HG03064 (cell line): ENCODE measurements around the gene GALNT5.
"Not testable (repeated sequence)": the region's sequence is repeated elsewhere in the genome, so short reads cannot be mapped to it uniquely, and the experiment has no call there.

ENCODE experiments used
- ATAC-seq: cut with Tn5 transposase; IDR thresholded peaks from one replicate; pipeline ENCODE4 v1.9.1; 2021; ENCODE audit warnings: low read depth; ENCODE audit not compliant: unreplicated experiment

GALNT5 gene, protein sequence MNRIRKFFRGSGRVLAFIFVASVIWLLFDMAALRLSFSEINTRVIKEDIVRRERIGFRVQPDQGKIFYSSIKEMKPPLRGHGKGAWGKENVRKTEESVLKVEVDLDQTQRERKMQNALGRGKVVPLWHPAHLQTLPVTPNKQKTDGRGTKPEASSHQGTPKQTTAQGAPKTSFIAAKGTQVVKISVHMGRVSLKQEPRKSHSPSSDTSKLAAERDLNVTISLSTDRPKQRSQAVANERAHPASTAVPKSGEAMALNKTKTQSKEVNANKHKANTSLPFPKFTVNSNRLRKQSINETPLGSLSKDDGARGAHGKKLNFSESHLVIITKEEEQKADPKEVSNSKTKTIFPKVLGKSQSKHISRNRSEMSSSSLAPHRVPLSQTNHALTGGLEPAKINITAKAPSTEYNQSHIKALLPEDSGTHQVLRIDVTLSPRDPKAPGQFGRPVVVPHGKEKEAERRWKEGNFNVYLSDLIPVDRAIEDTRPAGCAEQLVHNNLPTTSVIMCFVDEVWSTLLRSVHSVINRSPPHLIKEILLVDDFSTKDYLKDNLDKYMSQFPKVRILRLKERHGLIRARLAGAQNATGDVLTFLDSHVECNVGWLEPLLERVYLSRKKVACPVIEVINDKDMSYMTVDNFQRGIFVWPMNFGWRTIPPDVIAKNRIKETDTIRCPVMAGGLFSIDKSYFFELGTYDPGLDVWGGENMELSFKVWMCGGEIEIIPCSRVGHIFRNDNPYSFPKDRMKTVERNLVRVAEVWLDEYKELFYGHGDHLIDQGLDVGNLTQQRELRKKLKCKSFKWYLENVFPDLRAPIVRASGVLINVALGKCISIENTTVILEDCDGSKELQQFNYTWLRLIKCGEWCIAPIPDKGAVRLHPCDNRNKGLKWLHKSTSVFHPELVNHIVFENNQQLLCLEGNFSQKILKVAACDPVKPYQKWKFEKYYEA

DNA sequence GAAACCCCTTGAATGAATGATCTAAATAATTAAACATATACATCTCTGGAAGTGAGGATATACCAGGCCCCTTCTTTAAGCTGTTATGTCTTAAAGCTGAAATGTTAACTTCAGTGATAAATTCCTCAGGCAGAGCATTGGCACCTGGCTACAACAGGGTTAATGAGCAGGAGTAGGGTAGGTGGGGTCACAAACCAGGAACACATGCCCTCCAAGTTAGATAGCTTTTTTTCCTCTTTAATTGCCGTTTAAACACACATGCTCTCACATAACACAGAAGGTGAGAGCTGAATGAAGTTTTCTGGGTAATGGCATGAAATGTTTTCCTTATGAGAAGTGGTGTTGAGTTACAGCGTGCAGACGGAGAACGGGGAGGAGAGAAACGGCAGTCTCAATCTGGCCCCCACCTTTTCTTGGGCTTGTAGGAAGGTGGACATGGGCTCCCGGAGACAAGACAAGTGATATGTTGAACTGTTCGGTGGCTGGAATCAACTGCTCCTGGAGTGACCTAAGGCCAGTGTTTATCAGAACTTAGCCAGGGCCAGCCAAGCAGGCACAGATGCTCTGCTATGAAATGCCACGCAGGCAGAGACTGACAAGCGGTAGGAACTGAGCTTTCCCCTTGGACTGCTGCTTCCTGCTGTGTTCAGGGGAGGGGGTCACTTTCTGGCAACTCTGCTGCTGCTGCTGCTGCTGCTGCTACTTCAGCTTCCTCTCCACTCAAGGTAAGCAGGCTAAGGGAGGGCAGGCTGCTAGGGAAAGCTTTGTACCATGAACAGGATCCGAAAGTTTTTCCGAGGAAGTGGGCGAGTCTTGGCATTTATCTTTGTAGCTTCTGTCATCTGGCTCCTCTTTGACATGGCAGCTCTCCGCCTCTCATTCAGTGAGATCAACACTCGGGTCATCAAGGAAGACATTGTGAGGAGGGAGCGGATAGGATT is at the start of gene GALNT5:
GALNT5 (plus strand) TSS at position 394 of the 941 bp plus-strand sequence; CDS start at position 772, 378 bp downstream.
- ATAC-seq, result no peak

DNA sequence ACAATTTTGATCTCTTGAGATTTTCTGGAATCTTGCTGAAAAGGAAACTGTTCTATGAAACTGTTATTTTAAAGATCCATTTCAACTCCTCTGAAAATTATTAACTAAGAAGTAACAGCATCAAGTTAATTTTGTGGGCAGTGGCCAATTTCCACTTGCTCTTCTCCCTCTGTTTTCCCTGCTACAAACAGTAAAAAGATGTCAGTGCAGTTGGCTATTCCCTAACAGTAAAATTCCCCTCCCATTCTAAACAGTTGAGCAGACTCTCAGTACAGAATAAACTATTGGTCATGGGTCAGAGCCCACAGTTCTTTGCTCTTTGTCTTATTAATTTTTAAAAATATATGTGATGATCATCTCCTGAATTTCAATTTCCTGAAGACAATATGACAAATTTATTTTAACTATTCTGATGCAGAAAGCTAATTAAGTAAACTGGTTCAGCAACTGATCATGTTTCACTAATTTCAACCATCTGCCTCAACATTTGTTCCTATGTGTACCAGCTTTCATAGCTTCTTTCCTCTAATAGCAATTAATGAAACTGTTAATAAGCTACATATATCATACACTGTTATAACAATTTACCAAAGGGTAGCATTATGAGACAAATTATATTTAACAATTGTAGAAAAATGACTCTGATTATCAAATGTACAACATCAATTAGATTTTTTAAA is 41.1 kb upstream of the GALNT5 start:
- ATAC-seq, result no peak

DNA sequence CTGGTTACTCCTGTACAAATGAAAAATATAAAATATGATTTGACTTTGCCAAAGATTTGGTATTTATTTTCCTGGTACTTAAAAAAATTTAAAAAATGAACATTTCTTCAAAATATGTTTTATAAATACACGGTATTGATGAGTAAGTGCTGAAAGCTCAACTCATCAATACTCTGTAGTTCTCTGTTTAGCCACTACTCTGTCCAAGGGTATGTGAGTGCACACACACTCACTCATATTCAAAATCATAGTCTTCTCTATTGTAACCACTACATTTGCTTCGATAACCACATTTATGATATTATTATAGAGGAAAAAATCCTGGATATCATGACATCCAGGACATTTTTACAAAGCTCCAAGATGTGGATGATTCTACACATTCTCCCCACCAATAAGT is 40.1 kb upstream of the GALNT5 start:
- ATAC-seq, result no peak

DNA sequence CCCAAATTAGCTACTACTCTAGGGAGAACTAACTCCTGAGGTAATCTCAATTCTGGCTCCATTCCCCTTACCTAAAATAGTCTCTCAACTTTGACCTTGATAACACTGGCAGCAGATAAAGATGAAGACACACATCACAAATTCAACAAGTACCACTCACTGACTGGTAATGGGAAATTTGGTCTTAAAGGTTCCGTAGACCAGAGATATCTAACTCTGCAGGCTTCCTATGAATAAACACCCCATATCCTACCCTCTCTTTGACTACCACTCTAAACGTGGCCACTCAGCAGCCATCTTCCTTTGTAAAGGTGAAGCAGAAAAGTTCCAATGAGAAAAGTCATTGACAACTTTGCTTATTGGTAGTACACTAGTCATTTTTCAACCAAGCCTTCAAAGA is 38.6 kb upstream of the GALNT5 start:
- no peak for ATAC-seq

DNA sequence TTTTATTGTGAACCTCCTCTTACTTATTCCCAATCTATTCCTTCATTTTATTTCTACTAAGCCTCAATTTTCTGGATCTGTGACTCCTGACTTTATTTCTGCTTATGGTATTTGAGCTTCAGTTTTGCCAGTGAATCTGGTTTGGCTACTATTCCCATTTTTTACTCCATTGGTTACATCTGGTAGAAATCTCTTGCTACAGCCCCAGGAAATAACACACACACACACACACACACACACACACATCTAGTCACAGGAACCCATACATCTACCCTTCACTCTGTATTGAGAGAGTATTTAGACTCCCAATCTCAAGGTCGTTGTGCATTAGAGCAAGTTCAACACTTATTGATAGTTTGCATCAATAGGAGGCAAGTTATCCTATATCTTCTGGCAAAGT is 37.0 kb upstream of the GALNT5 start:
- no peak for ATAC-seq

DNA sequence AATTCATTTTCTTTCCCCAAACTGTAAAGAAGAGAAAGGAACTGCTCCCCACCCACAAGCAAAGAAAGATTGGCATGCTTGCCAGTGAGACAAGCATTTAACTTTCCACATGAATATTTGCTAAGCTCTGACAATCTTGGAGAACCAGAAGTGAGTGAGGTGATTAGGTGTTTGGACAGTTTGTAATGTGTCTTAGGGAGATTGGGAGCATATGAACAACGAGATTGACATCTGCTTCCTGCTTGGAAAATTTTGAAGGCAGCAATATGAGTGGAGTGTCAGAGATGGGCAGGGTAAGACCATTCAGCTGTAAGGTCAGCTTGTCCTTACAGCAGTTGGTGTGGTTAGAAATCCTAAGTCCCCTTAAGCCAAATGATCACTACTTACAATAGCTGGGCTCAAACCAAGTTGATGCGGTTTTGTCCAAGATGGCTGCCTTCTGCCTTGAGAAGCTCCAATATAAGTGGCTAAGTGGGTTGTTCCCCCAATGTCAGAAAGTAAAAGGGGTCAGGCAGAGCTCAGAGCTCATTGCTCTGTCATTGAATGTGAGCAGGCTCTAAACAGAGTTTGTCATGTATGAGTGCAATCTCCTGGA is 36.0 kb upstream of the GALNT5 start:
- no peak for ATAC-seq

DNA sequence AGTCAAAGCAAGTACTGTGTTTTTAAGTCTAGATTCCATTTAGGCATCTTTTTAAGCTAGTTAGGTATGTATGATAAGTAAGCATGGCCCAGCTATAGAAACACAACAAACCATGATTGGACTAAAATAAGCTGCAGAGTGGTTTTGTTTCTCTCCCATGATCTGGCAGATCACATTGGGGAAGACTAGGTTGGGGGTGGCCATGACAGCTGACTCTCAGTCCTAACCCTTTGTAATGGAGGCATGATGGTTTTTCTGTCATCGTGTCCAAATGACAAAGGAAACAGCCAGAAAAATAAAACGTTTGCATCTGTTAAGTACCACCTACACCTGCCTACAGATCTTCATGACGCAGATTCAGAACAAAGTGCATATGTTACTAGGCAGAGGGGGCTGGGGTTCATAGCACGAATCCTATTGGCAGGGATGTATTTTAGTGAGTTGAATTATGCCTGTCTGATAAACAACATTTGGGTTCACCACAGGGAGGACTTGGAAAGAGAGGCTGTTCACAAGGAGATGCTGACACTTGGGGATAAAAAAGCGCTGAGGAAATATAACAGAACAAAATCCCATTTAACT is 33.8 kb upstream of the GALNT5 start:
- ATAC-seq, result no peak

DNA sequence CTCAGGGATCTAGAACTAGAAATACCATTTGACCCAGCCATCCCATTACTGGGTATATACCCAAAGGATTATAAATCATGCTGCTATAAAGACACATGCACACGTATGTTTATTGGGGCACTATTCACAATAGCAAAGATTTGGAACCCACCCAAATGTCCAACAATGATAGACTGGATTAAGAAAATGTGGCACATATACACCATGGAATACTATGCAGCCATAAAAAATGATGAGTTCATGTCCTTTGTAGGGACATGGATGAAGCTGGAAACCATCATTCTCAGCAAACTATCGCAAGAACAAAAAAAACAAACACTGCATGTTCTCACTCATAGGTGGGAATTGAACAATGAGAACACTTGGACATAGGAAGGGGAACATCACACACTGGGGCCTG is 33.1 kb upstream of the GALNT5 start:
- not testable (repeated sequence) for ATAC-seq

DNA sequence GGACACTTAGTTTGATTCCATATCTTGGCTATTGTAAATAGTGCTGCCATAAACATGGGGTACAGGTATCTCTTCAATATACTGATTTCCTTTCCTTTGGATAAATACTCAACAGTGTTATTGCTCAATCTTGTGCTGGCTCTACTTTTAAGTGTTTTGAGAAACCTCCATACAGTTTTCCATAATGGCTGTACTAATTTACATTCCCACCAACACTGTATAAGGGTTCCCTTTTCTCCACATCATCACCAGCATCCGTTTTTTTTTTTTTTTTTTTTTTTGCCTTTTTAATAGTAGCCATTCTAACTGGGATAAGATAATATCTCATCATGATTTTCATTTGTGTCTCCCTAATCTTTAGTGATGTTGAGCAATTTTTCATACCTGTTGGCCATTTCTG is 29.9 kb upstream of the GALNT5 start:
- ATAC-seq, result no peak

DNA sequence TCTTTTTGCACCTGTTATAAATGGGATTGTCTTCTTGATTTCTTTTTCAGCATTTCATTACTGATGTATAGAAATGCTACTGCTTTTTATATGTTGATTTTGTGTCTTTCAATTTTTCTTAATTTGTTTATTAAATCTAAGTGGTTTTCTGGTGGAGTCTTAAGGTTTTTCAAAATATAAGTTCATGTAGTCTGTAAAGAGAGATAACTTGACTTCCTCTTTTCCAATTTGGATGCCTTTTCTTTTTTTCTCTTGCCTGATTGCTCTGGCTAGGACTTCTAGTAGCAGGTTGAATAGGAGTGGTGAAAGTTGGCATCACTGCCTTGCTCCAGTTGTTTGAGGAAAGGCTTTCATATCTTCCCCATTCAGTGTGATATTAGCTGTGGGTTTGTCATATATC is 28.6 kb upstream of the GALNT5 start:
- no peak for ATAC-seq

DNA sequence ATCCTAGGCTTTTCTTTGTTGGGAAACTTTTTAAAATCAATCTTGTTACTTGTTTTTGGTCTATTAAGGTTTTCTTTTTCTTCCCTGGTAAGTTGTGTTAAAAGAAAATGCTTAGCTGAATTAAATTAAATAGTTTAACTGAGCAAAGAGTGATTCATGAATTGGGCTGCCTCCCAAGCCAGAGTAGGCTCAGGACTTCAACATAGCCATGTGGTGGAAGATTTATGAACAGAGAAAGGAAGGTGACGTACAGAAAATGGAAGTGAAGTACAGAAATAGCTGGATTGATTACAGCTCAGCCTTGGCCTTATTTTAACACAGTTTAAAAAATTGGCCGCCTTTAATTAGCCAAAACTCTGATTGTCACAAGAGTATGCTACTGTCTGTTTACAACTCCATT is 27.9 kb upstream of the GALNT5 start:
- no peak for ATAC-seq

DNA sequence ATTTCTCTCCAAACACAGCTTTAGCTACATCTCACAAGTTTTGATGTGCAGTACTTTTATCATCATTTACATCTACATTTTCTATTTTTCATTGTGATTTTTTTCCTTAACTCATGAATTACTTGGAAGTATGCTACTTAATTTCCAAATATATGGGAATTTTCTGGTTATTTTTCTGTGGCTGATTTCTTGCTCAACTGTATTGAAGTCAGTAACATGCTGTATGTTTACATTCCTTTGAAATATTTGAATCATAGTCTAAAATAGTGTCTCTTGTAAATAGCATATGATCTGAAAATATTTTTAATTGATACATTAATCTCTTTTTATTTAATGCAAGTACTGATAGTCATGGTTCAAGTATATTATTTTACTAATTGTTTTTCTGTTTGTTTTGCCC is 26.0 kb upstream of the GALNT5 start:
- ATAC-seq, result no peak

DNA sequence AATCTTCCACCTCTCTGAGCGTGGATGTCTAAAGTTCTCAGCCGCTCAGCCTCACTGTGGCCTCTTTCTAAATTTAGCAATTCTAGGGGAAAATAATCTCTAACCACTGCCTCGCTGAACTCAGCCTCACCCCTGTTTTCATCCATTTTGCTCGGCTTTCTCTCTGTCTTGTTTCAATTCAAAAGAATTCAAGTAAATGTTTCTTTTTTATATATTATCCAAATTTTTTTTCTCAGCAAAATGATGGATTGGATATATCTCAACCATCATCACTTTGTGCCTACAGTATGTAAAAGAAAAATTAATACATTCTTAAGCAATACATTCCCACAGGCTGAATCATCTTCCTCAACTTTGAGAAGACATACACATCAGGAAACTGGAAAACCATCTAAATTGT is 24.0 kb upstream of the GALNT5 start:
- ATAC-seq, result no peak

DNA sequence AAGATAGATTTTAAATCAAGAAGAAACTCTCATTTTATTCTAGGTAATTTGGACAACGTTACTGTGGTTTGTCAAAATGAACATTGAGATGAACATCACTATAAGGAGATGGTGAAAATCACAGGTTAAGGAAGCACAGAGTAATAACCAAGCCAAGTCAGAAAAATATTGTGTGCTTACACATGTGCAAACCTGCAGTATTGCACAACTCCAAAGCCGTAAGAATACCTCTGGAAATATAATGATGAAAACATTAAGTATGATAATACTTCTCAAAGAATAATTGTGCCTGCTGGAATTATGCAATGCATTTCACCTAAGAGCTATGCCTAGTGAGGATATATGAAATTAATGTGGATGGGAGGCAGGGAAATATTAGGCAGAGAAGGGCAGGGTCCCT is 21.1 kb upstream of the GALNT5 start:
- ATAC-seq, result no peak

DNA sequence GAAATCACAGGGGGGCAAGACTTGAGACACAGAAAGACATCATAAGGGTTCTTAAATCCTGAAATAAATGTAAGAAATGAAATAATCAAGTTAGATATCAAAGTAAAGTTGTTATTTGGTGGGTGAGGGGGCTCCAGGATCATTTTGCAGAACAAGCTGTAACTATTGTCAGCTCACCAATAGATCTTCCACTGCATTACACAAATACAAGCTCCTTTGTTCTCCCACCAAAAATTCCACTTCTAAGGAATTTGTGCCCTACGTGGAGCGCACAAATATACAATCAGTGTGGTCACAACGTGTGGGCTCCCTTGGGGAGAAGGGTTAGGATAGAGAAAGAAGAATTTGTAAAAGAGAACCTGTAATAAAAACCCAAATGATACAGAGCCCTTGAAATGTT is 19.2 kb upstream of the GALNT5 start:
- ATAC-seq, result no peak

DNA sequence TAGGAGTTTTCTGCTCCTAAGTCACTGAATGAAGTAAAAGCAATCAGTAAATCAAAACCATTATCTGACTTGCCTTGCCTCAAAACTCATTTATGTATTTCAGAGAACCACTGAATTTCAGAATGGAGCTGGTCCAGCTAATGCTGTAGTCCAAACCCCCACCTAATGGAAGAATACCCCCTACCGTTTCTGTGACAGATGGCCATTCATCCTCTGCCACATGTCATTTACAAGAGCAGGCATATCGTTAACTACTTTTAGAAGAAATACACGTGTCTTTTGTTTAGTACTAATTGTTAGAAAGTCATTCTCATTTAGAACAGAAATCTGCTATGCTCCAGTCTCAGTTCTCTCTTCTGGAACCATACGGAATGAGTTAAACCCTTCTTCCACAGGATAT is 12.8 kb upstream of the GALNT5 start:
- ATAC-seq, result no peak

DNA sequence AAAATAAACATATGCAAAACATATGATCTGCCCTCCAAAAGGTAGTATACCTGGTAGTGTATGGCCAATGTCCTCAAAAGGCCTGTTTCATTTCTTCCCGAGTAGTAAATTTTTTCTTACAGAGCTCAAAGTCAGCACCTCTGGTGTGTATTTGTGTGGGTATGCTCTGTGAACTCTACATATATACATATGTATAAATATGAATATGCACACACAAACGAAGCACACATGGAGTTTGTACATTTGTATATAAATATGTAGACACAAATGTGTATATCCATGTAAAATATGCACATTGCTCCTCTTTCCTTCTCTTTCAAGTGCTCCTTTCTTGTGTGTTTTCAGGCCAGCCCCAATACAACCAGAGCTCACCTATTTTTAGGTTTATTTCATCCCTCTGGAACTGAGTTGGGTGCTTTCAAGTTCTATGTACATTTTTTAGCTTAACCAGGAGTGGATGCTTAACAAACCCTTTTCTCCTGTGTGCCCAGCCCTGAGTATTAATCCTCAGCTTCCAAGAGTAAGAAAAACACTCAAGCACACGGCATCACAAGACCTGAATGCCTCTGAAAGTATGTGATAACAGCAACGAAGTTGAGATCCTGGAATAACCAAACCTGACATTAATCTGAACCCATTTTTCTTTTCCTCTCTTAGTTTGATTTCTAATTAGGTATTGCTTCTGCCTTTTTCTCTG is 12.2 kb upstream of the GALNT5 start:
- no peak for ATAC-seq

DNA sequence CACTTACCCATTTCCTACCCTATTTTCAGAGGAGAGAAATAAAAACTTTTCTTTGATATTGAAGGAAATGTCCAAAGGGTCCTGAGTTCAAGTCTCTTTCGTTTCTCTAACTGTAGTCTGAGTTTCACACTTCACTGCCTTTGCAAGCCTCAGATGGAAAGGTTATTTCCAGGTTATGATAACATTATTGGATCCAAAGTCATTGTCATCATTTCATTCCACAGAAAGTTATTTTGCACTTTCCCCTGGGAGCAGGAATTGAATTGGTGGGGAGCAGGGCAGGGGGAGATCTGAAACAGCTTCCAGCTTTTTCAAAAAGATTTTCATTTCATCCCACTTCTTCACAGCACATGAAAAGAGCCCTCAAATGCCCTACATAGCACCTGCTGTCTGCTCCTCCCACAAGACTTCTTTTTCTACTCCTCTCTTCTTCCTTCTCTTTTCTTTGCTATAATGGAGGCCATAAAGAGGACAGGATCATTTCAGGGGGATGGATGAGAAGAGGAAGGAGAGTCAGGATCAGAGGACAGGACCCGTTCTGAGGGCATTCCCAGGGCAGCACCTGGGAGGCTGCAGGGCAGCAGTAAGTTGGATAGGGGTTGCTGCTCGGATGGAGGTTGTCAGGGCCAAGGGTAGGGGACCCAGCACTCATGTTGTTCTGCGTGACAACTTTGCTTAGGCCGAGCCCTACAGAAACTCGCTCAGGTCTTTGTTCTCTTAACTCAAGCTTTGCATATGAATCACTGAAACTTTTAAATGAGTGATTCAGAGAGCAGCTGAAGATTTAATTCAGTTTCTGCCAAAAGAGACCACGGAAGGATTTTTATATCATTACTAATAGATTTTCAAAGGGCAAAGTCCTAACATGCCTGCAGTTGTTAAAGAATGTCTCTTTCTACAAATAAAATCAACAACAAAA is 11.4 kb upstream of the GALNT5 start:
- peak; percentile 99 for ATAC-seq
